GM19239 (cell line): ENCODE results near the gene TKFC.
A peak's percentile ranks its signal among the peaks of the same experiment; 100 is the strongest.
"Not testable (repeated sequence)": the region's sequence is repeated elsewhere in the genome, so short reads cannot be mapped to it uniquely, and the experiment has no call there.

ENCODE experiments used
- DNase-seq: peaks from one replicate; pipeline ENCODE4 v3.0.0; 2011; ENCODE audit warnings: low spot score; ENCODE audit not compliant: insufficient read length
- FAIRE-seq: peaks from 2 replicates; lab custom pipeline; 2011; peaks lifted over from hg19 to GRCh38; lab: Jason Lieb, UNC

The TKFC gene

GRCh38 chr11:61362542-61362875, 29.5 kb downstream of the TKFC start:
- FAIRE-seq = no peak
- DNase-seq = no peak

GRCh38 chr11:61364012-61364675, 31.1 kb downstream of the TKFC start:
- no peak for FAIRE-seq
- DNase-seq = no peak

- no peak for DNase-seq
- no peak for FAIRE-seq
These were observed 34.4 kb downstream of the TKFC start for GRCh38 chr11:61367406-61367805.

GRCh38 chr11:61368646-61369045, 35.6 kb downstream of the TKFC start:
- no peak for FAIRE-seq
- DNase-seq = no peak

GRCh38 chr11:61369372-61370348, 36.6 kb downstream of the TKFC start:
- FAIRE-seq (no peak), DNase-seq (no peak)

- no peak for FAIRE-seq
- no peak for DNase-seq
These were observed 37.4 kb downstream of the TKFC start for GRCh38 chr11:61370349-61371005.

GRCh38 chr11:61372659-61373420, 39.8 kb downstream of the TKFC start:
- DNase-seq = no peak
- no peak for FAIRE-seq

- FAIRE-seq (no peak), DNase-seq (no peak)
These were observed 42.7 kb downstream of the TKFC start for GRCh38 chr11:61375761-61376108.

- no peak for FAIRE-seq
- no peak for DNase-seq
These were observed 44.6 kb downstream of the TKFC start for GRCh38 chr11:61377461-61378160.

GRCh38 chr11:61378713-61379313, 45.8 kb downstream of the TKFC start:
- FAIRE-seq (no peak), DNase-seq (no peak)

GRCh38 chr11:61380884-61381283, 47.9 kb downstream of the TKFC start:
- FAIRE-seq (no peak), DNase-seq (no peak)

- not testable (repeated sequence) for FAIRE-seq, DNase-seq
These were observed 50.8 kb downstream of the TKFC start for GRCh38 chr11:61383859-61384258.

- FAIRE-seq = no peak
- DNase-seq = no peak
These were observed 51.5 kb downstream of the TKFC start for GRCh38 chr11:61384271-61385242.

- FAIRE-seq = no peak
- no peak for DNase-seq
These were observed 57.1 kb downstream of the TKFC start for GRCh38 chr11:61390161-61390560.

GRCh38 chr11:61392981-61393595, 60.1 kb downstream of the TKFC start:
- peak; percentile 28 for DNase-seq
- peak; percentile 44 for FAIRE-seq
